ENCODE data around the gene TH. TPM values are rescaled to one million over a fixed set of nuclear protein-coding genes. Genes with fewer than 3 reads are reported as not detected.
A peak's percentile ranks its signal among the peaks of the same experiment; 100 is the strongest.

The TH gene
- total RNA-seq, 2 donors from 2014 or later, result not detected

GRCh38 chr11:2158966-2159365, 12.6 kb downstream of the TH start:
- no peak overlapping the region for H3K27ac ChIP-seq
- no peaks in the 10 kb centered on the region for H3K36me3 ChIP-seq
- H3K4me3 ChIP-seq, result no peak overlapping the region
- no peaks in the 10 kb centered on the region for H3K9me3 ChIP-seq
- no peak for TF ChIP-seq CTCF (IDR thresholded peaks at IDR 0.05)
- no peaks in the 10 kb centered on the region for H3K27me3 ChIP-seq (replicated peaks; ENCODE audit: insufficient read depth)
- ATAC-seq (ENCODE audit: insufficient number of reproducible peaks, low FRiP score, low read depth), result no peak
- no peaks in the 10 kb centered on the region for H3K4me1 ChIP-seq (ENCODE audit: control insufficient read depth in 1 of 2, low read depth in 2 of 2)
- no peak for DNase-seq (ENCODE audit: low spot score)

DNA sequence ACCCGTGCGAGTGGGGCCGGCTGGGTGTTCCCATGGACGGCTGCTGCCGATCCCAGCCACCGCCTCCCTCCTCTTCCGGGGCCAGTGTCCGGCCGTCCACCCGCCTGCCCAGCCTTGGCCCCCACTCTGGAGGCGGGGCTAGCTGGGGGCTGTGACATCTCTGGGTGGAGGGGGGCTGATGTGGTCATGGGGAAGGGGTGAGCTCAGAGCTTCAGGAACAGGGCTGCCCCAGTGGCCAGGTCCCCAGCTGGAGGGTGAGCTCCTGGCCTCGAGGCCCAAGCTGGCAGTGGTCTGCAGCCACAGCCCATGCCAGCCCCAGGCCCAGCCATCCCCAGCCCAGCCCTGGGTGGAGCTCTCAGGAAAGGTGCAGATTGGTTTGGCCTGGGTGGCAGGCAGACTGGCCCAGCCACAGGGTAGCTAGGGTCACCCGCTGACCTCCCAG, 13.3 kb downstream of the TH start:
- no peak for DNase-seq (ENCODE audit: low spot score)
- TF ChIP-seq CTCF (IDR thresholded peaks at IDR 0.05), result no peak
- Histone ChIP-seq H3K27me3 (replicated peaks; ENCODE audit: insufficient read depth) (no peaks in the 10 kb centered on the region), H3K36me3 (no peaks in the 10 kb centered on the region), H3K4me3 (no peak overlapping the region), H3K9me3 (no peaks in the 10 kb centered on the region), H3K4me1 (ENCODE audit: control insufficient read depth in 1 of 2, low read depth in 2 of 2) (no peaks in the 10 kb centered on the region), H3K27ac (no peak overlapping the region)
- no peak for ATAC-seq (ENCODE audit: insufficient number of reproducible peaks, low FRiP score, low read depth)

GRCh38 chr11:2157294-2158040, 14.1 kb downstream of the TH start:
- TF ChIP-seq CTCF (IDR thresholded peaks at IDR 0.05), result no peak
- no peak overlapping the region for H3K27ac ChIP-seq
- H3K4me1 ChIP-seq (ENCODE audit: control insufficient read depth in 1 of 2, low read depth in 2 of 2), result no peaks in the 10 kb centered on the region
- DNase-seq (ENCODE audit: low spot score) (no peak), ATAC-seq (ENCODE audit: insufficient number of reproducible peaks, low FRiP score, low read depth) (no peak)
- H3K9me3 ChIP-seq, result no peaks in the 10 kb centered on the region
- H3K27me3 ChIP-seq (replicated peaks; ENCODE audit: insufficient read depth), result no peaks in the 10 kb centered on the region
- no peak overlapping the region for H3K4me3 ChIP-seq
- H3K36me3 ChIP-seq, result no peaks in the 10 kb centered on the region

GRCh38 chr11:2156416-2157182, 15.0 kb downstream of the TH start:
- TF ChIP-seq CTCF (IDR thresholded peaks at IDR 0.05), result peak; percentile 47
- Histone ChIP-seq H3K27ac (no peak overlapping the region), H3K4me1 (ENCODE audit: control insufficient read depth in 1 of 2, low read depth in 2 of 2) (peaks cover 2 to 3% of the 10 kb centered on the region in 2 donors), H3K4me3 (no peak overlapping the region), H3K36me3 (no peaks in the 10 kb centered on the region), H3K27me3 (replicated peaks; ENCODE audit: insufficient read depth) (no peaks in the 10 kb centered on the region), H3K9me3 (no peaks in the 10 kb centered on the region)
- ATAC-seq (ENCODE audit: insufficient number of reproducible peaks, low FRiP score, low read depth), result no peak
- peak; percentile 15 for DNase-seq (ENCODE audit: low spot score)

DNA sequence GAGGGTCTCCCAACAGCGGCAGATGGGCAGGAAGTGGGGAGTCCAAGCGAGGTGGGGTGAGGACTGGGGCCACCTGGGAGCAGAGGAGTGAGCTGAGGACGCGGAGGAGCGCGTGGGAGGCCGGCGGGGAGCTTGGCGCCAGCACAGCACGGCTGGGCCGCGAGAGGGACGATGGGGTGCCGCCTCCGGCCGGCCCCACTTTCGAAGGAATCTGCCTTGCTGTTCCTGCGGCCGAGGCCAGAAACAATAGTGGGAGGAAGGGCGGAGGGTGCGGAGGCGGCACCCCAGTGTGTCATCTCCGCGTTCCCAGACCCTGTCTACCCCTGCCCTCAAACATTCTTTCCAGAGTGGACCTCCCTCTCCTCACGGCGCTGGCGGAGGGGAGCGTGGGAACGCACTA, 16.1 kb downstream of the TH start:
- ATAC-seq (ENCODE audit: insufficient number of reproducible peaks, low FRiP score, low read depth) (no peak), DNase-seq (ENCODE audit: low spot score) (no peak)
- Histone ChIP-seq H3K27ac (no peak overlapping the region), H3K36me3 (no peaks in the 10 kb centered on the region), H3K4me1 (ENCODE audit: control insufficient read depth in 1 of 2, low read depth in 2 of 2) (peaks cover 3 to 4% of the 10 kb centered on the region in 2 donors), H3K9me3 (no peaks in the 10 kb centered on the region), H3K4me3 (no peak overlapping the region), H3K27me3 (replicated peaks; ENCODE audit: insufficient read depth) (no peaks in the 10 kb centered on the region)
- TF ChIP-seq CTCF (IDR thresholded peaks at IDR 0.05), result no peak

All from thoracic aorta (tissue), 2 donors.